Testis (tissue), 3 donors: ENCODE results near the gene NARF. TPM values are rescaled to one million over a fixed set of nuclear protein-coding genes. Genes with fewer than 3 reads are reported as not detected.
A peak's percentile ranks its signal among the peaks of the same experiment; 100 is the strongest.

Experiments
- DNase-seq: peaks from one replicate; pipeline ENCODE4 v3.0.0-alpha.2; 2019
- H3K27ac ChIP-seq, 2 donors: fragments of 200-600 bp; sonication (generic); one replicate each; pipeline ENCODE4 v1.5.1; 2019
- H3K27me3 ChIP-seq: fragments of 200-600 bp; sonication (generic); one replicate; pipeline ENCODE4 v1.5.1; 2019
- H3K36me3 ChIP-seq: fragments of 200-600 bp; sonication (generic); one replicate; pipeline ENCODE4 v1.5.1; 2017; ENCODE audit warnings: low read depth; ENCODE audit errors: missing control alignments
- H3K4me1 ChIP-seq: fragments of 200-600 bp; sonication (generic); one replicate; pipeline ENCODE4 v1.5.1; 2019
- H3K4me3 ChIP-seq, 2 donors: fragments of 200-600 bp; sonication (generic); one replicate each; pipeline ENCODE4 v1.5.1; 2017 to 2019
- H3K9me3 ChIP-seq: fragments of 200-600 bp; sonication (generic); one replicate; pipeline ENCODE4 v1.5.1; 2017
- POLR2A ChIP-seq: fragments of 450-650 bp; IDR thresholded peaks from one replicate; pipeline ENCODE4 v1.6.1; 2017; ENCODE audit warnings: antibody characterized with exemption, mild to moderate bottlenecking, moderate library complexity
- WGBS, 2 donors: methylation state at CpG; one replicate each; pipeline ENCODE4 v1.1.5; 2018; 5-methylcytosine and 5-hydroxymethylcytosine counted together
- intact Hi-C: fragments of 100-400 bp; cut with DNase I; formaldehyde crosslinking; loops from one replicate; pipeline ENCODE4 v1.15.1; 2023; ENCODE audit warnings: low total_unique reads
- polyA plus RNA-seq: library from polyadenylated mRNA; stranded (reverse); fragments of 350-450 nt; fragmentation: Illumina TruSeq; extraction: RNeasy Lipid Tissue Mini Kit (QIAGEN cat#74804); gene quantifications from one replicate; pipeline ENCODE4 v1.2.3, GENCODE V29; 2014; ENCODE audit warnings: low read depth, low replicate concordance; ENCODE audit not compliant: insufficient read depth
- total RNA-seq, 2 donors: library from RNA; depleted of rRNA; stranded (reverse); fragments of >200 nt; gene quantifications; one replicate each; pipeline ENCODE4 v1.2.3, GENCODE V29; 2016
- TF ChIP-seq, protein P1 (sequence below), 3 experiments: fragments of 450-650 bp in 2 of 3; fragments of 200-600 bp in 1 of 3; sonication (generic) in 1 of 3; IDR thresholded peaks; one replicate each; pipeline ENCODE4 v1.5.1; 2016 to 2019; ENCODE audit warnings: antibody characterized with exemption in 3 of 3, mild to moderate bottlenecking in 2 of 3, moderate library complexity in 1 of 3

Gene NARF
- total and polyA plus RNA-seq, 3 donors from 2014 or later, result 115 to 161 (median 130) TPM

DNA sequence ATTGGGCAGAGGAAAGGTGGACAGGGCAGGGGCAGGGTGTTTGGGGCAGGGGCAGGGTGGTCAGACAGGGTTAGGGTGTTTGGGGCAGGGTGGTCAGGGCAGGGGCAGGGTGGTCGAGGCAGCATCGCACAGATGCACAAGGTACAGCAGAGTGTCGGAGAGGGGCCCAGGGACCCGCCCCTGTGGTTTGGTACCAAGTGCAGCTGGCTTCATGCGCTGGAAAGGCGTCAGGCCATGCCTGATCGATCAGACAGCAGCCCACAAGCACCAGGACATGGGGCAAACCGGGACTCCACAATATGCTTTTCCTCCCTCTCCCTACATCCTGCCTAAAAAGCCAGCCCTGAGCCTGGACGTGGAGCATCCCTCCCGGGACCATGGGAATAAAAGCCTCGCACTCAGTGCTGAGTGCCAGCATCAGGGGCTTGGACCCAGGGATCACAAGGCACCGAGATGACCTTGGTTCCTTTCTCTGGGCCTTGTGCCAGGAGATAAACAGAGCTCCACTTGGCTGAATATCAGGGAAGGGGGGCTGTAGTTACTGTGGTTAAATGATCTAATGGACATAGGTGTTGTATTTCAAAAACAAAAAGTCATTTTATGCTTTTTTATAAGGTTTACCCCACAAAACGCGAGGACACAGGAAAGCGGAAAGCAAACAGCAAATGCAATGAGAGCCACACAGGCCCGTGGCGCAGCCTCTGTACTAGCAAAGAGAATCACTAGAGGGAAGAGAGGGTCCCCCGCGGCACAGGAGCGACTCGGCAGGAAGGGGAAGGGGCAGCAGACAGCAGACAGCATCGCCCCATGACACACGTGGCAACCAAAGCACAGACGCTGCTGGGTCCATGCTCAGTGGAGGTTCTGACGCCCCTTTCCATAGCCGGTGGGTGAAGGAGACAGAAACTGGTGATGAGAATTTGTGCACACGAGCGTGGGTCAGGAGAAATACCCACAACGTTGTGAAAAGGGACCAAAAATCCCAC, 45.7 kb upstream of the NARF start:
- Histone ChIP-seq H3K9me3 (no peaks in the 10 kb centered on the region), H3K36me3 (no peaks in the 10 kb centered on the region), H3K27me3 (no peaks in the 10 kb centered on the region), H3K4me3 (no peak overlapping the region), H3K4me1 (peaks cover 6% of the 10 kb centered on the region), H3K27ac (no peak overlapping the region)
- intact Hi-C loops, result loop anchor here (10.0 kb wide), 1 partner anchor 58 kb away; the partner anchor contains the start of gene TEX19
- WGBS, 2 donors, result 58 to 72% methylated on average over 27 to 29 of the region's 29 CpGs
- DNase-seq, result no peak
- TF ChIP-seq, protein P1, sequence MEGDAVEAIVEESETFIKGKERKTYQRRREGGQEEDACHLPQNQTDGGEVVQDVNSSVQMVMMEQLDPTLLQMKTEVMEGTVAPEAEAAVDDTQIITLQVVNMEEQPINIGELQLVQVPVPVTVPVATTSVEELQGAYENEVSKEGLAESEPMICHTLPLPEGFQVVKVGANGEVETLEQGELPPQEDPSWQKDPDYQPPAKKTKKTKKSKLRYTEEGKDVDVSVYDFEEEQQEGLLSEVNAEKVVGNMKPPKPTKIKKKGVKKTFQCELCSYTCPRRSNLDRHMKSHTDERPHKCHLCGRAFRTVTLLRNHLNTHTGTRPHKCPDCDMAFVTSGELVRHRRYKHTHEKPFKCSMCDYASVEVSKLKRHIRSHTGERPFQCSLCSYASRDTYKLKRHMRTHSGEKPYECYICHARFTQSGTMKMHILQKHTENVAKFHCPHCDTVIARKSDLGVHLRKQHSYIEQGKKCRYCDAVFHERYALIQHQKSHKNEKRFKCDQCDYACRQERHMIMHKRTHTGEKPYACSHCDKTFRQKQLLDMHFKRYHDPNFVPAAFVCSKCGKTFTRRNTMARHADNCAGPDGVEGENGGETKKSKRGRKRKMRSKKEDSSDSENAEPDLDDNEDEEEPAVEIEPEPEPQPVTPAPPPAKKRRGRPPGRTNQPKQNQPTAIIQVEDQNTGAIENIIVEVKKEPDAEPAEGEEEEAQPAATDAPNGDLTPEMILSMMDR (IDR thresholded peaks at IDR 0.05), result no peak
- TF ChIP-seq POLR2A, result no peak

DNA sequence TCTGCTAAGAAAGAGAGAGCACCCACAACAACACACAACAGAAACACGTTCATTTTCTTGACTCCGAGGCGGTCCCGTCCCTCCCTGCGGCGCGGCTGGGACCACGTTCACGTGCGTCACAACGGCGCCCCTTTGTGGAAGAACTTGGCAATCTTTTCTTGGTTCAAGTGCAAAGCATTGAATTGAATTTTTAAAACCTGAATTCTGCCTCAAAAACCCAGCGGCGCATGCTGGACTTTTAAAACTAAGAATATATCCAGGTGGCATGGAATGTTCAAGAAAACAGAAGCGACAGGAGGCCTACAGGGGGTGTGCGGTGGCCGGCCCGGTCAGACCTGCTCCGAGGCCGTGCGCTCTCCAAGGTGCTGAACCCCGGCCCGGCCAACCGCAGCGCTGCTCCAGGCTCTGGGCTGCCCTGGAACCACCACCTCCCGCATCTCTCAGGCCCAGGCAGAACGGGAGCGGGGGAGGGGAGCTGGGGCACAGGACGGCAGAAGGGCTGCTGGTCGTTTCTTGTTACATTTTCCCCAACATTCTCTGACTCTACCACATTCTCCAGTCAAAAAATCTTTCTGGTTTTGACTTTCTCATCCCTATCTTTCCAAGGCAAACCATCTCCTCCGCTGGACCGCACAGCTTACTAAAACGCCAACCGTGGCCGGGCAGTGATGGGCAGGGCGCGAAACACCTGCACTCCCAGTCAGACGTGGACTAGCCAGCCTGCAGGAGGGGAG, 43.8 kb upstream of the NARF start:
- Histone ChIP-seq H3K4me3 (no peak overlapping the region), H3K36me3 (no peaks in the 10 kb centered on the region), H3K27me3 (no peaks in the 10 kb centered on the region), H3K9me3 (no peaks in the 10 kb centered on the region), H3K4me1 (peaks cover 10% of the 10 kb centered on the region), H3K27ac (no peak overlapping the region)
- peak; percentile 80 for DNase-seq
- TF ChIP-seq POLR2A, result no peak
- TF ChIP-seq, protein P1 (IDR thresholded peaks at IDR 0.05), result peak; percentile 53 to 75 (median 61)
- 12 to 16% methylated on average over 37 to 38 of the region's 38 CpGs for WGBS, 2 donors
- intact Hi-C loops, result loop anchor here (10.0 kb wide), 1 partner anchor 60 kb away; the partner anchor contains the start of gene TEX19

DNA sequence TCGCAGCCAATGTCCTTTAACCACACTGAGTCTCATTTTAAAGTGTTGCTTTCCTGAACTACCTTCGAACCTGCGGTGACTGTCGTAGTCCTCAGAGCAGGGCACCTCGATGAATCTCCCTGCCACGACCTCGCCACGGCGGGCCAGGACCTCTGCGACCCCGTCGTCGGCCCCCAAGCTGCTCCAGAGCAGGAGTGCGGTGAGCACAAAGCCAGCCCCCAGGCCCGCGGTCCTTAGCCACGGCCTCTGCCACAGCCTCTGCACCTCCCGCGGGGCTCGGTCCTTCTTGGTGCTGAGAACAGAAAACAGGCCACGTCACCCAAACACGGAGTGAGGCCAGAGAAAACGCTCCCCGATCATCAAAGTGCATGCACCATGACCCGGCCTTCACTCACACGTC, 43.2 kb upstream of the NARF start:
- Histone ChIP-seq H3K9me3 (no peaks in the 10 kb centered on the region), H3K36me3 (no peaks in the 10 kb centered on the region), H3K27ac (no peak overlapping the region), H3K4me3 (no peak overlapping the region), H3K27me3 (no peaks in the 10 kb centered on the region), H3K4me1 (peaks cover 10% of the 10 kb centered on the region)
- DNase-seq, result no peak
- intact Hi-C loops, result loop anchor here (10.0 kb wide), 1 partner anchor 61 kb away; the partner anchor contains the start of gene TEX19
- 78 to 85% methylated on average over 19 to 26 of the region's 26 CpGs for WGBS, 2 donors
- TF ChIP-seq POLR2A, result no peak
- TF ChIP-seq, protein P1 (IDR thresholded peaks at IDR 0.05), result no peak

DNA sequence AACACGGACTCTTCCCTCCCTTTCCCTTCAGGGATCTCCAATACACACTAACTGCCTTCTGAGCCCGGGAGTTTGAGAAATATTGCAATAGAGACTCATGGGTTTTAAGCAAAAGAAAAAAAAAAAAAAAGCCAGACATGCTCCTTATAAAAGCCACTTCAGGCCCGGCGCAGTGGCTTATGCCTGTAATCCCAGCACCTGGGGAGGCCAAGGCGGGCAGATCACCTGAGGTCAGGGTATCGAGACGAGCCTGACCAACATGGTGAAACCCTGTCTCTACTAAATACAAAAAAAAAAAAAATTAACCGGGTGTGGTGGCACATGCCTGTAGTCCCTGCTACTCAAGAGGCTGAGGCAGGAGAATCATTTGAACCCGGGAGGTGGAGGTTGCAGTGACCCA, 42.8 kb upstream of the NARF start:
- H3K4me1 ChIP-seq, result peaks cover 10% of the 10 kb centered on the region
- no peak overlapping the region for H3K27ac ChIP-seq
- no peak for DNase-seq
- H3K4me3 ChIP-seq, result no peak overlapping the region
- no peaks in the 10 kb centered on the region for H3K27me3 ChIP-seq
- intact Hi-C loops, result loop anchor here (10.0 kb wide), 1 partner anchor 61 kb away; the partner anchor contains the start of gene TEX19
- TF ChIP-seq, protein P1 (IDR thresholded peaks at IDR 0.05), result no peak
- no peak for TF ChIP-seq POLR2A
- no peaks in the 10 kb centered on the region for H3K36me3 ChIP-seq
- no peaks in the 10 kb centered on the region for H3K9me3 ChIP-seq
- 85 to 90% methylated on average over 9 of the region's 9 CpGs for WGBS, 2 donors
